ENCODE data around the gene PDLIM5. TPM values are rescaled to one million over a fixed set of nuclear protein-coding genes. Genes with fewer than 3 reads are reported as not detected.

PDLIM5 gene
- total and polyA plus RNA-seq, 9 donors = 154 to 282 (median 221) TPM

GRCh38 chr4:94698187-94698586 lies 246.4 kb downstream of the PDLIM5 start:
- no peak overlapping the region for H3K4me3 ChIP-seq (ENCODE audit: low read length)
- H3K36me3 ChIP-seq (ENCODE audit: control insufficient read depth, insufficient read depth, low read length) = no peaks in the 10 kb centered on the region
- peaks cover 5% of the 10 kb centered on the region for H3K4me1 ChIP-seq (ENCODE audit: control insufficient read depth, insufficient read depth, low read length)
- H3K9me3 ChIP-seq (replicated peaks; ENCODE audit: control insufficient read depth, low read depth, low read length) = no peaks in the 10 kb centered on the region
- H3K27me3 ChIP-seq (ENCODE audit: control insufficient read depth, insufficient read depth, low read length) = no peaks in the 10 kb centered on the region
- H3K27ac ChIP-seq (ENCODE audit: low read length) = no peak overlapping the region
- no peak for DNase-seq

- Histone ChIP-seq H3K9me3 (replicated peaks; ENCODE audit: control insufficient read depth, low read depth, low read length) (no peaks in the 10 kb centered on the region), H3K4me1 (ENCODE audit: control insufficient read depth, insufficient read depth, low read length) (peaks cover 5% of the 10 kb centered on the region), H3K27me3 (ENCODE audit: control insufficient read depth, insufficient read depth, low read length) (no peaks in the 10 kb centered on the region), H3K27ac (ENCODE audit: low read length) (no peak overlapping the region), H3K4me3 (ENCODE audit: low read length) (no peak overlapping the region), H3K36me3 (ENCODE audit: control insufficient read depth, insufficient read depth, low read length) (no peaks in the 10 kb centered on the region)
- DNase-seq = no peak
Measured at GRCh38 chr4:94700298-94700697, 248.6 kb downstream of the PDLIM5 start.

GRCh38 chr4:94701631-94702300 lies 250.0 kb downstream of the PDLIM5 start:
- H3K27me3 ChIP-seq (ENCODE audit: control insufficient read depth, insufficient read depth, low read length) = no peaks in the 10 kb centered on the region
- H3K36me3 ChIP-seq (ENCODE audit: control insufficient read depth, insufficient read depth, low read length) = no peaks in the 10 kb centered on the region
- peak overlapping the region; percentile 73 for H3K27ac ChIP-seq (ENCODE audit: low read length)
- peaks cover 5% of the 10 kb centered on the region for H3K4me1 ChIP-seq (ENCODE audit: control insufficient read depth, insufficient read depth, low read length)
- no peaks in the 10 kb centered on the region for H3K9me3 ChIP-seq (replicated peaks; ENCODE audit: control insufficient read depth, low read depth, low read length)
- 36% methylated on average over 2 of the region's 8 CpGs for WGBS (ENCODE audit: insufficient coverage)
- no peak overlapping the region for H3K4me3 ChIP-seq (ENCODE audit: low read length)
- DNase-seq = peak; percentile 79

- Histone ChIP-seq H3K27me3 (ENCODE audit: control insufficient read depth, insufficient read depth, low read length) (no peaks in the 10 kb centered on the region), H3K9me3 (replicated peaks; ENCODE audit: control insufficient read depth, low read depth, low read length) (no peaks in the 10 kb centered on the region), H3K4me3 (ENCODE audit: low read length) (no peak overlapping the region), H3K4me1 (ENCODE audit: control insufficient read depth, insufficient read depth, low read length) (no peaks in the 10 kb centered on the region), H3K27ac (ENCODE audit: low read length) (no peak overlapping the region), H3K36me3 (ENCODE audit: control insufficient read depth, insufficient read depth, low read length) (no peaks in the 10 kb centered on the region)
- DNase-seq = no peak
- no CpG with 5 or more reads among the region's 5 CpGs for WGBS (ENCODE audit: insufficient coverage)
Measured at GRCh38 chr4:94711635-94712034, 259.9 kb downstream of the PDLIM5 start.

GRCh38 chr4:94714365-94715160 lies 262.8 kb downstream of the PDLIM5 start:
- WGBS (ENCODE audit: insufficient coverage) = no CpG with 5 or more reads among the region's 5 CpGs
- no peak overlapping the region for H3K27ac ChIP-seq (ENCODE audit: low read length)

GRCh38 chr4:94715726-94716125 lies 264.0 kb downstream of the PDLIM5 start:
- no peaks in the 10 kb centered on the region for H3K36me3 ChIP-seq (ENCODE audit: control insufficient read depth, insufficient read depth, low read length)
- 95% methylated on average over 2 of the region's 6 CpGs for WGBS (ENCODE audit: insufficient coverage)

More at GRCh38 chr4:94714365-94715160, 262.8 kb downstream of the PDLIM5 start:
- Histone ChIP-seq H3K4me1 (ENCODE audit: control insufficient read depth, insufficient read depth, low read length) (no peaks in the 10 kb centered on the region), H3K27me3 (ENCODE audit: control insufficient read depth, insufficient read depth, low read length) (no peaks in the 10 kb centered on the region), H3K9me3 (replicated peaks; ENCODE audit: control insufficient read depth, low read depth, low read length) (no peaks in the 10 kb centered on the region), H3K4me3 (ENCODE audit: low read length) (no peak overlapping the region), H3K36me3 (ENCODE audit: control insufficient read depth, insufficient read depth, low read length) (no peaks in the 10 kb centered on the region)
- DNase-seq = peak; percentile 12

More at GRCh38 chr4:94715726-94716125, 264.0 kb downstream of the PDLIM5 start:
- no peaks in the 10 kb centered on the region for H3K4me1 ChIP-seq (ENCODE audit: control insufficient read depth, insufficient read depth, low read length)
- no peak for DNase-seq
- H3K4me3 ChIP-seq (ENCODE audit: low read length) = no peak overlapping the region
- H3K27ac ChIP-seq (ENCODE audit: low read length) = no peak overlapping the region
- H3K27me3 ChIP-seq (ENCODE audit: control insufficient read depth, insufficient read depth, low read length) = no peaks in the 10 kb centered on the region
- H3K9me3 ChIP-seq (replicated peaks; ENCODE audit: control insufficient read depth, low read depth, low read length) = no peaks in the 10 kb centered on the region

Other genes with a start within 250 kb of the PDLIM5 start
- gene SMARCAD1, start 244.1 kb upstream of the PDLIM5 start, total RNA-seq = 37.5 TPM
- gene SMARCAD1, start 244.1 kb upstream of the PDLIM5 start, polyA plus RNA-seq (ENCODE audit: insufficient read depth in 1 of 8, insufficient read length in 8 of 8, low replicate concordance in 1 of 8) = 10 to 100 TPM; 21.7 to 37.6 (median 29.4) TPM
- 8.7 TPM for gene HPGDS, start 109.1 kb upstream of the PDLIM5 start, total RNA-seq
- gene HPGDS, start 109.1 kb upstream of the PDLIM5 start, polyA plus RNA-seq (ENCODE audit: insufficient read depth in 1 of 8, insufficient read length in 8 of 8, low replicate concordance in 1 of 8) = 10 to 100 TPM in 1 of 8 donors, 1 to 10 TPM in 7; 6.7 to 10.5 (median 8.0) TPM

All from muscle of leg (tissue), 11 donors.